ELR (cell line): ENCODE results near the gene WDR44.
A peak's percentile ranks its signal among the peaks of the same experiment; 100 is the strongest.
"Not testable (repeated sequence)": the region's sequence is repeated elsewhere in the genome, so short reads cannot be mapped to it uniquely, and the experiment has no call there.

Source experiments
- DNase-seq: peaks from one replicate; pipeline ENCODE4 v3.0.0-alpha.2; 2015; ENCODE audit warnings: low read depth

WDR44 gene

DNA sequence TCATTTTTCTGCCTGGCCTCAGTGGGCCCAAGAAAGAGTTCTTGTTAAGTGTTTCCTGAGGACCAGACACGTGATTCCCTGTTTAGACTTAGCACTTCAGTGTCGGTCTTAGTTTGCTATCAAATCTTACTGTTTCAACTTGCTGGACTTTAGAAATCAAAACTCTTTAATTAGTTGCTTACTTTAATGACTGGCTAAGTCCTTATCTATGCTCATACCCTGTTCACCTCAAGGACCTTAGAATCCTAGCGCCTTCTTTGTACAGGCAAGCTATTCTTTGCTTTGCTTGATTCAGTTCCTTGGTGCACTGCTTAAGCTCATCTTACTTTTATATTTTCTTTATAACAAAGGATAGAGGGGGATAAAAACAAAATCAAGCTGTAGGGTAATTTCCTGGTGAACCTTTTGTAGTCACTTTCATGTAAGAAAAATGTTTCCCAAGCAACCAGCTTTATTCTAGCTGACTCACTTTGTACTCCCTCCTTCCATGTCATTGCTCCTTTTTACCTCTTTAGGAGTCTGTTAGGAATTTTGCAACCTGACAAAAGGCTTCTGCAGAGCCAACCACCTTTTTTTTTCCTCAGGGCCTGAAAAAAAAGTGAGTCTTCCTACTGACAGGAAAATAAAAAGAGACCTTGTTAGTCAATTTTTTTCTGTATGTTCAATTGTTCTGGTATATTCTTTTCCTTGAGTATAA, 14.7 kb downstream of the WDR44 start:
- DNase-seq: peak; percentile 17

DNA sequence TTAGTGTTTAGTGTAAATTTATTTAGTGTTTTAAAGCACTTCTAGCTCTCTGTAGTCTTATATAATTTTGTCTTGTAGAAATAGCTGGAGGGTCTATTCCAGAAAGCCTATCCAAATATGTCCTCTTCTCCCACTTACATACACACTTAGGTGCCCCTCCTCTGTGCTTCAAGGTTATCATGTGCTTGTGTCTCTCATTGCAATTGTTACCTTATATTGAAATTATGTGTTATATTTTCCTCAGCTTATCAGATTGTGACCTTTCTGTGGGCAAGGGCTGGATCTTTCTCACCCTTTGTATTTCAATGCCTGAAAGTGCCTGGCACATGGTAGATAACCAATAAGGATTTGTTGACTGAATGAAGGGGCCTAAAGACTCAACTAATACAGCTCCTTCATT, 18.4 kb downstream of the WDR44 start:
- DNase-seq: no peak

- no peak for DNase-seq
These were observed 21.4 kb downstream of the WDR44 start for GRCh38 chrX:118367338-118367737.

DNA sequence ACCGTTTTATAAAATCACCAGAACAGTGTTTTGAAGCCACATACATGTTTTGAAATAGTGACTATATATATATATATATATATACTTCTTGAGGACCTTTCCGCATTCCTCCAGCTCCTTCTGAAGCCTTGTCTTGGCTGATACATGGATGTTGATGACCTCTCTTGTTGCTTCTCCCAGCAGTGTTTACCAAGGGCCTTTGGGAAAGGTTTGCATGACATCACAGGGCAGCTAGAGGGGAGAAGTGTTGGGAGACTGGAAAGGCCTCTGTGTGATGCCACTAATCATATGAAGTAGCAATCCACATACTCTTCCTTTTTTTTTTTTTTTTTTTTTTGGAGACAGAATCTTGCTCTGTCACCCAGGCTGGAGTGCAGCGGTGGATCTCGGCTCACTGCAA, 22.5 kb downstream of the WDR44 start:
- no peak for DNase-seq

GRCh38 chrX:118370921-118371624, 25.2 kb downstream of the WDR44 start:
- peak; percentile 57 for DNase-seq

- no peak for DNase-seq
These were observed 27.6 kb downstream of the WDR44 start for GRCh38 chrX:118373538-118373937.

GRCh38 chrX:118383120-118383519, 37.2 kb downstream of the WDR44 start:
- peak; percentile 9 for DNase-seq

DNA sequence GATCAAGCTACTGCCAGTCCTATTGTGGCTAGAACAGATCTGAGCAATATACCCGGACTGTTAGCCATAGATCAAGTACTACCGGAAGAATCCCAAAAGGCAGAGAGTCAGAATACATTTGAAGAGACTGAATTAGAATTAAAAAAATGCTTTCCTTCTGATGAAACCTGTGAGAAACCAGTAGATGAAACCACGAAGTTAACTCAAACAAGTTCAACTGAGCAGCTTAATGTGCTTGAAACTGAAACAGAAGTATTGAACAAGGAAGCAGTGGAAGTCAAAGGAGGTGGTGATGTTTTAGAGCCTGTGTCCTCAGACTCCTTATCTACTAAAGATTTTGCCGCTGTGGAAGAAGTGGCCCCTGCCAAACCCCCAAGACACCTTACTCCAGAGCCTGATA, 46.8 kb downstream of the WDR44 start:
- DNase-seq: no peak

- no peak for DNase-seq
These were observed 50.2 kb downstream of the WDR44 start for GRCh38 chrX:118396113-118396512.

GRCh38 chrX:118418811-118419251, 72.9 kb downstream of the WDR44 start:
- DNase-seq: no peak

DNA sequence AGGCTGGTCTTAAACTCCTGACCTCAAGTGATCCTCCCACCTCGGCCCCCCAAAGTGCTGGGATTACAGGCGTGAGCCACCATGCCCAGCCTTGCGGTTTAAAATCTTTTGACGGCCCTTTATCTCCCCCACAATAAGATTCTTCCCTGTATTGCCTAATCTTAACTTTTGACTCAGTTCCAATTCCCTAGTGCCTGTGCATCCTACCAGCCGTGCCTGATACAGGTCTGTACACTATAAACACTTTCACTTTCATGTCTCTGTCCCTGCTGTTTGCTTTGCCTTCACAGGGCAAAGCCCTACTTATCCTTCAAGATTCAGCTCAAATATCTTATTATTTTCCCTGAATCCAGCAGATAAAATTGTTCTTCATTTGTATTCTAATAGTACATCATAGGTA, 74.6 kb downstream of the WDR44 start:
- peak; percentile 3 for DNase-seq

DNA sequence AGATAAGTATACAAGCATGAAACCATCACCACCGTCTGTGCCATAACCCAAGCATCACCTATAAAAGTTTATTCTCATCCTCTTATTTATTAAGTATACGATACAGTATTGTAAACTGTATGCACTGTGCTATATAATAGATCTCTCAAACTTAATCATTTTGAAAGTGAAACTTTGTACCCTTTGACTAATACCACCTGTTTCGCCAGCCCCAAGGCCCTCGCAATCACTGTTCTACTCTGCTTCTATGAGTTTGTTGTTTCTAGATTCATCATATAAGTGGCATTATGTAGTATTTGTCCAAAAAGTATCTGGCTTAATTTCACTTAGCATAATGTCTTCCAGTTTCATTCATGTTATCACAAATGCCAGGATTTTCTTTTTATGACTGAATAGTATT, 77.7 kb downstream of the WDR44 start:
- no peak for DNase-seq

GRCh38 chrX:118432799-118433198, 86.9 kb downstream of the WDR44 start:
- DNase-seq: no peak

GRCh38 chrX:118437283-118437682, 91.4 kb downstream of the WDR44 start:
- DNase-seq: no peak

- DNase-seq: no peak
These were observed 102.4 kb downstream of the WDR44 start for GRCh38 chrX:118448273-118448783.

DNA sequence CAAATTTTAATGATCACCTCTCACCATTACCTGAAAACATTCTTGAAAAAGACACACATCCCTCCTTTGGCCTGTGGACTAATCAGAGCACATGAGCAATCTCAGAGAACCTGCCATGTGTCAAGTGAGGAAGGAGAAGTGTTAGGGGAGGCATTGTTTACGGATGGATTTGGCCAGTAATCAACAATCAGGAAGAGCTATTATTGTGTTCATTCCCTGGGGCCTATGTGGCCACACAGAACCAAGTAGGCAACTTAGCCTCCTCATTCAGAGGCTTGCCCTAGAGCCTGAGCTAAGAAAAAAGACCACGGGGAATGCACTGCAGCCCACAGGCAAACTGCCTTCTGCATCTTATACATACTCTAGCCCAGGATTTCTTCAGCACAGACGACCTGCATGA, 109.1 kb downstream of the WDR44 start:
- DNase-seq: no peak

- peak; percentile 63 for DNase-seq
These were observed 113.6 kb downstream of the WDR44 start for GRCh38 chrX:118459494-118459893.

GRCh38 chrX:118464501-118464900, 118.6 kb downstream of the WDR44 start:
- no peak for DNase-seq

GRCh38 chrX:118468122-118468521, 122.2 kb downstream of the WDR44 start:
- DNase-seq: no peak

DNA sequence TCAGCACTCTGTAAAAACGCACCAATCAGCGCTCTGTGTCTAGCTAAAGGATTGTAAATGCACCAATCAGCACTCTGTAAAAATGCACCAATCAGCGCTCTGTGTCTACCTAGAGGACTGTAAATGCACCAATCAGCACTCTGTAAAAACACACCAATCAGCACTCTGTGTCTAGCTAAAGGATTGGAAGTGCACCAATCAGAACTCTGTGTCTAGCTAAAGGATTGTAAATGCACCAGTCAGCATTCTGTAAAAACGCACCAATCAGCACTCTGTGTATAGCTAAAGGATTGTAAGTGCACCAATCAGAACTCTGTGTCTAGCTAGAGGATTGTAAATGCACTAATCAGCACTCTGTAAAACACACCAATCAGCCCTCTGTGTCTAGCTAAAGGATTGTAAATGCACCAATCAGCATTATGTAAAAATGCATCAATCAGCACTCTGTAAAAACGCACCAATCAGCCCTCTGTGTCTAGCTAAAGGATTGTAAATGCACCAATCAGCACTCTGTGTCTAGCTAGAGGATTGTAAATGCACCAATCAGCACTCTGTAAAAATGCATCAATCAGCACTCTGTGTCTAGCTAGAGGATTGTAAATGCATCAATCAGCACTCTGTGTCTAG, 124.9 kb downstream of the WDR44 start:
- DNase-seq: not testable (repeated sequence)

DNA sequence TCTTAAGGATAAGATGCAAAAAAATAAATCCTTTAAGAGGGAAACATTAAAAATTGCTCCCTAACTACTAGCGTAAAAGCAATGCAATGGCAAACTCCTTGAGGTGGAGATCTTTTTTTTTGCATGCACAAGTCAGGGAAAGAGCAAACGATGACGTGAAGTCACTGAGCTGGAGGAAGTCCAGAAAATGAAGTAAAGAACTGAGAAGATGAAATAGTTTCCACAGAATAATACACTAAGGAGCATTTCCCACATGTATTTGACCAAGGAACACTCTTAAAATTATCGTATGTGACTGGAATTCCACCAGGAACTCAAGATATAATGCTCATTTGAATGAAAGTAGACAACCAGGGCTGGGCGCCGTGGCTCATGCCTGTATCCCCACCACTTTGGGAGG, 128.7 kb downstream of the WDR44 start:
- DNase-seq: no peak

- no peak for DNase-seq
These were observed 130.0 kb downstream of the WDR44 start for GRCh38 chrX:118475903-118476302.

- no peak for DNase-seq
These were observed 134.3 kb downstream of the WDR44 start for GRCh38 chrX:118480172-118480571.
